ENCODE measurements around the gene SCD. TPM values are rescaled to one million over a fixed set of nuclear protein-coding genes. Genes with fewer than 3 reads are reported as not detected.
"Not testable (repeated sequence)": the region's sequence is repeated elsewhere in the genome, so short reads cannot be mapped to it uniquely, and the experiment has no call there.

SCD gene
- 36.3 TPM for polyA plus RNA-seq (ENCODE audit: insufficient read length)
- long read RNA-seq, donor 1, full-length matches to known transcripts, result 6 of 6 reads
- long read RNA-seq, donor 1, partial matches to known transcripts, result 0 of 6 reads
- long read RNA-seq, donor 1, other reads (novel, unspliced or antisense), result 0 of 6 reads
- long read RNA-seq, donor 2, full-length matches to known transcripts, result 1 of 1 reads
- long read RNA-seq, donor 2, partial matches to known transcripts, result 0 of 1 reads
- long read RNA-seq, donor 2, other reads (novel, unspliced or antisense), result 0 of 1 reads
- long read RNA-seq, donor 3, full-length matches to known transcripts, result 6 of 37 reads
- long read RNA-seq, donor 3, partial matches to known transcripts, result 31 of 37 reads
- long read RNA-seq, donor 3, other reads (novel, unspliced or antisense), result 0 of 37 reads
- long read RNA-seq, donor 4, result 0 reads
- long read RNA-seq, donor 5, full-length matches to known transcripts, result 3 of 3 reads
- long read RNA-seq, donor 5, partial matches to known transcripts, result 0 of 3 reads
- long read RNA-seq, donor 5, other reads (novel, unspliced or antisense), result 0 of 3 reads
- long read RNA-seq, donor 6, full-length matches to known transcripts, result 4 of 4 reads
- long read RNA-seq, donor 6, partial matches to known transcripts, result 0 of 4 reads
- long read RNA-seq, donor 6, other reads (novel, unspliced or antisense), result 0 of 4 reads
- long read RNA-seq, donor 7, full-length matches to known transcripts, result 9 of 60 reads
- long read RNA-seq, donor 7, partial matches to known transcripts, result 51 of 60 reads
- long read RNA-seq, donor 7, other reads (novel, unspliced or antisense), result 0 of 60 reads
- long read RNA-seq, donor 8, full-length matches to known transcripts, result 3 of 3 reads
- long read RNA-seq, donor 8, partial matches to known transcripts, result 0 of 3 reads
- long read RNA-seq, donor 8, other reads (novel, unspliced or antisense), result 0 of 3 reads

- peak; percentile 84 for DNase-seq
These were observed at the start of gene SCD for GRCh38 chr10:100346765-100347567. SCD (plus strand) TSS chr10:100347233; CDS start chr10:100347505, 272 bp downstream.

- no peak for DNase-seq
These were observed 49.8 kb upstream of the SCD start for GRCh38 chr10:100297242-100297641.

GRCh38 chr10:100301123-100301522 is 45.9 kb upstream of the SCD start:
- DNase-seq, result not testable (repeated sequence)

GRCh38 chr10:100303724-100304319 is 43.2 kb upstream of the SCD start:
- no peak for DNase-seq

GRCh38 chr10:100304414-100304813 is 42.6 kb upstream of the SCD start:
- no peak for DNase-seq

GRCh38 chr10:100306861-100307260 is 40.2 kb upstream of the SCD start:
- no peak for DNase-seq

- no peak for DNase-seq
These were observed 39.3 kb upstream of the SCD start for GRCh38 chr10:100307684-100308083.

GRCh38 chr10:100311298-100311697 is 35.7 kb upstream of the SCD start:
- no peak for DNase-seq

GRCh38 chr10:100315615-100316014 is 31.4 kb upstream of the SCD start:
- DNase-seq, result no peak

- DNase-seq, result no peak
These were observed 28.8 kb upstream of the SCD start for GRCh38 chr10:100318207-100318606.

- DNase-seq, result no peak
These were observed 27.2 kb upstream of the SCD start for GRCh38 chr10:100319707-100320402.

GRCh38 chr10:100325158-100325557 is 21.9 kb upstream of the SCD start:
- DNase-seq, result no peak

- DNase-seq, result no peak
These were observed 19.9 kb upstream of the SCD start for GRCh38 chr10:100327007-100327717.

GRCh38 chr10:100327718-100328009 is 19.4 kb upstream of the SCD start:
- no peak for DNase-seq

GRCh38 chr10:100328198-100328597 is 18.8 kb upstream of the SCD start:
- DNase-seq, result no peak

- no peak for DNase-seq
These were observed 17.0 kb upstream of the SCD start, which contains the start of gene PKD2L1 for GRCh38 chr10:100330079-100330478. PKD2L1 (minus strand) TSS chr10:100330228; CDS start chr10:100330103, 125 bp downstream.

- DNase-seq, result no peak
These were observed 13.9 kb upstream of the SCD start for GRCh38 chr10:100333106-100333505.

- DNase-seq, result no peak
These were observed 13.2 kb upstream of the SCD start for GRCh38 chr10:100333661-100334440.

GRCh38 chr10:100334762-100335161 is 12.3 kb upstream of the SCD start:
- no peak for DNase-seq
